Skeletal muscle satellite cell (primary cell): ENCODE results near the gene CYP27C1.

Experiments
- H3K27me3 ChIP-seq: 2 replicates; pipeline ENCODE4 v1.7.0; 2013; ENCODE audit warnings: low read length; ENCODE audit not compliant: control insufficient read depth, insufficient read depth
- H3K36me3 ChIP-seq: 2 replicates; pipeline ENCODE4 v1.7.0; 2013; ENCODE audit warnings: mild to moderate bottlenecking, control low read depth, low read length; ENCODE audit not compliant: insufficient read depth
- H3K4me1 ChIP-seq: 2 replicates; pipeline ENCODE4 v1.7.0; 2013; ENCODE audit warnings: low read length; ENCODE audit not compliant: control insufficient read depth, insufficient read depth
- H3K4me2 ChIP-seq: 2 replicates; pipeline ENCODE4 v1.7.0; 2013; ENCODE audit warnings: mild to moderate bottlenecking, low read length
- H3K4me3 ChIP-seq: 2 replicates; pipeline ENCODE4 v1.7.0; 2013; ENCODE audit warnings: low read length
- H3K9ac ChIP-seq: 2 replicates; pipeline ENCODE4 v1.7.0; 2013; ENCODE audit warnings: mild to moderate bottlenecking, low read depth, low read length, moderate library complexity
- H3K9me3 ChIP-seq: replicated peaks from 2 replicates; pipeline ENCODE4 v1.7.0; 2013; ENCODE audit warnings: mild to moderate bottlenecking, control low read depth, low read length

Gene CYP27C1

GRCh38 chr2:127197475-127198385 lies 22.4 kb downstream of the CYP27C1 start:
- H3K9me3 ChIP-seq: no peaks in the 10 kb centered on the region
- no peaks in the 10 kb centered on the region for H3K27me3 ChIP-seq
- peak overlapping the region; percentile 36 for H3K4me2 ChIP-seq
- H3K4me1 ChIP-seq: peaks cover 16% of the 10 kb centered on the region
- no peak overlapping the region for H3K4me3 ChIP-seq
- no peaks in the 10 kb centered on the region for H3K36me3 ChIP-seq
- H3K9ac ChIP-seq: no peak overlapping the region

- Histone ChIP-seq H3K27me3 (no peaks in the 10 kb centered on the region), H3K9me3 (no peaks in the 10 kb centered on the region), H3K36me3 (no peaks in the 10 kb centered on the region), H3K4me3 (no peak overlapping the region), H3K4me1 (peaks cover 16% of the 10 kb centered on the region), H3K4me2 (no peak overlapping the region), H3K9ac (no peak overlapping the region)
Observed at GRCh38 chr2:127196998-127197397, 23.1 kb downstream of the CYP27C1 start.

GRCh38 chr2:127196549-127196948 lies 23.6 kb downstream of the CYP27C1 start:
- H3K4me2 ChIP-seq: no peak overlapping the region
- no peaks in the 10 kb centered on the region for H3K9me3 ChIP-seq
- peaks cover 16% of the 10 kb centered on the region for H3K4me1 ChIP-seq
- H3K36me3 ChIP-seq: no peaks in the 10 kb centered on the region
- H3K4me3 ChIP-seq: no peak overlapping the region
- H3K9ac ChIP-seq: no peak overlapping the region
- no peaks in the 10 kb centered on the region for H3K27me3 ChIP-seq

- Histone ChIP-seq H3K9ac (no peak overlapping the region), H3K36me3 (no peaks in the 10 kb centered on the region), H3K4me3 (no peak overlapping the region), H3K4me1 (peaks cover 16% of the 10 kb centered on the region), H3K9me3 (no peaks in the 10 kb centered on the region), H3K4me2 (no peak overlapping the region), H3K27me3 (no peaks in the 10 kb centered on the region)
Observed at GRCh38 chr2:127195140-127196074, 24.7 kb downstream of the CYP27C1 start.

GRCh38 chr2:127194447-127194846 lies 25.7 kb downstream of the CYP27C1 start:
- Histone ChIP-seq H3K36me3 (no peaks in the 10 kb centered on the region), H3K4me1 (peaks cover 16% of the 10 kb centered on the region), H3K9me3 (no peaks in the 10 kb centered on the region), H3K9ac (no peak overlapping the region), H3K4me3 (no peak overlapping the region), H3K4me2 (no peak overlapping the region), H3K27me3 (no peaks in the 10 kb centered on the region)

GRCh38 chr2:127193967-127194280 lies 26.2 kb downstream of the CYP27C1 start:
- H3K36me3 ChIP-seq: no peaks in the 10 kb centered on the region
- peak overlapping the region; percentile 54 for H3K4me2 ChIP-seq
- H3K9ac ChIP-seq: no peak overlapping the region
- H3K4me1 ChIP-seq: peaks cover 16% of the 10 kb centered on the region
- no peaks in the 10 kb centered on the region for H3K27me3 ChIP-seq
- no peaks in the 10 kb centered on the region for H3K9me3 ChIP-seq
- H3K4me3 ChIP-seq: no peak overlapping the region

- Histone ChIP-seq H3K36me3 (no peaks in the 10 kb centered on the region), H3K4me3 (no peak overlapping the region), H3K9me3 (no peaks in the 10 kb centered on the region), H3K4me1 (peaks cover 16% of the 10 kb centered on the region), H3K9ac (peak overlapping the region; percentile 27), H3K27me3 (no peaks in the 10 kb centered on the region), H3K4me2 (peak overlapping the region; percentile 54)
Observed at GRCh38 chr2:127193164-127193966, 26.7 kb downstream of the CYP27C1 start.

- Histone ChIP-seq H3K4me2 (no peak overlapping the region), H3K4me1 (peaks cover 16% of the 10 kb centered on the region), H3K4me3 (no peak overlapping the region), H3K9ac (no peak overlapping the region), H3K36me3 (no peaks in the 10 kb centered on the region), H3K27me3 (no peaks in the 10 kb centered on the region), H3K9me3 (no peaks in the 10 kb centered on the region)
Observed at GRCh38 chr2:127191331-127192219, 28.5 kb downstream of the CYP27C1 start.

GRCh38 chr2:127188797-127189196 lies 31.3 kb downstream of the CYP27C1 start:
- no peak overlapping the region for H3K4me3 ChIP-seq
- no peaks in the 10 kb centered on the region for H3K36me3 ChIP-seq

GRCh38 chr2:127187831-127188230 lies 32.3 kb downstream of the CYP27C1 start:
- Histone ChIP-seq H3K27me3 (no peaks in the 10 kb centered on the region), H3K4me1 (no peaks in the 10 kb centered on the region), H3K9ac (no peak overlapping the region), H3K4me2 (no peak overlapping the region), H3K9me3 (no peaks in the 10 kb centered on the region), H3K36me3 (no peaks in the 10 kb centered on the region), H3K4me3 (no peak overlapping the region)

More at GRCh38 chr2:127188797-127189196, 31.3 kb downstream of the CYP27C1 start:
- no peak overlapping the region for H3K9ac ChIP-seq
- H3K9me3 ChIP-seq: no peaks in the 10 kb centered on the region
- peaks cover 9% of the 10 kb centered on the region for H3K4me1 ChIP-seq
- H3K27me3 ChIP-seq: no peaks in the 10 kb centered on the region
- no peak overlapping the region for H3K4me2 ChIP-seq
